Body of pancreas (tissue), 4 donors: ENCODE measurements around the gene SKI. TPM values are rescaled to one million over a fixed set of nuclear protein-coding genes. Genes with fewer than 3 reads are reported as not detected.
A peak's percentile ranks its signal among the peaks of the same experiment; 100 is the strongest.

ENCODE experiments used
- ATAC-seq: fragments of 150-250 bp; one replicate; pipeline ENCODE4 v1.9.1; 2016
- DNase-seq, 4 donors: peaks; one replicate each; pipeline ENCODE4 v3.0.0-alpha.2; 2019
- H3K27ac ChIP-seq, 4 donors: fragments of 200-600 bp; sonication (generic); 1 replicate in 3 of 4; 2 replicates in 1 of 4; pipeline versions ENCODE4 v1.5.1 to v1.6.1; 2016 to 2019; ENCODE audit warnings: mild to moderate bottlenecking in 1 of 4, mixed read lengths in 1 of 4, moderate library complexity in 1 of 4
- H3K27me3 ChIP-seq, 2 donors: fragments of 200-600 bp; sonication (generic); one replicate each; pipeline ENCODE4 v1.6.0; 2016; ENCODE audit warnings: mild to moderate bottlenecking in 1 of 2
- H3K36me3 ChIP-seq, 2 donors: fragments of 200-600 bp; sonication (generic); replicated peaks in 1 of 2; 2 replicates each; pipeline ENCODE4 v1.5.1; 2016; ENCODE audit warnings: low read depth in 2 of 2; ENCODE audit not compliant: insufficient read depth in 1 of 2
- H3K4me1 ChIP-seq: fragments of 200-600 bp; sonication (generic); one replicate; pipeline ENCODE4 v1.6.0; 2016
- H3K4me3 ChIP-seq, 2 donors: fragments of 200-600 bp; sonication (generic); 1 replicate in 1 of 2; 2 replicates in 1 of 2; pipeline ENCODE4 v1.5.1; 2016 to 2019
- H3K9me3 ChIP-seq, 3 donors: fragments of 200-600 bp; sonication (generic); 1 replicate in 2 of 3; 2 replicates in 1 of 3; pipeline ENCODE4 v1.5.1; 2016
- POLR2A ChIP-seq, 3 donors: fragments of 450-650 bp; IDR thresholded peaks; one replicate each; pipeline ENCODE4 v1.6.1; 2016; ENCODE audit warnings: antibody characterized with exemption in 3 of 3, mild to moderate bottlenecking in 2 of 3
- WGBS, 2 donors: methylation state at CpG; one replicate each; pipeline ENCODE4 v1.1.5; 2017; 5-methylcytosine and 5-hydroxymethylcytosine counted together
- intact Hi-C: fragments of 100-400 bp; cut with DNase I; formaldehyde crosslinking; loops from one replicate; pipeline ENCODE4 v1.15.1; 2023
- total RNA-seq, 2 donors: library from RNA; depleted of rRNA; stranded (reverse); fragments of >200 nt; gene quantifications; one replicate each; pipeline ENCODE4 v1.1.0, GENCODE V29; 2016
- TF ChIP-seq, protein P1 (sequence below), 7 experiments: fragments of 450-650 bp in 4 of 7; fragments of 200-600 bp in 3 of 7; sonication (generic) in 3 of 7; IDR thresholded peaks; one replicate each; pipeline ENCODE4 v1.5.1; 2016 to 2019; ENCODE audit warnings: antibody characterized with exemption in 7 of 7

The SKI gene
- total RNA-seq, 2 donors from 2014 or later = 15.8 to 33.0 TPM

- no peak for ATAC-seq
- TF ChIP-seq, protein P1, sequence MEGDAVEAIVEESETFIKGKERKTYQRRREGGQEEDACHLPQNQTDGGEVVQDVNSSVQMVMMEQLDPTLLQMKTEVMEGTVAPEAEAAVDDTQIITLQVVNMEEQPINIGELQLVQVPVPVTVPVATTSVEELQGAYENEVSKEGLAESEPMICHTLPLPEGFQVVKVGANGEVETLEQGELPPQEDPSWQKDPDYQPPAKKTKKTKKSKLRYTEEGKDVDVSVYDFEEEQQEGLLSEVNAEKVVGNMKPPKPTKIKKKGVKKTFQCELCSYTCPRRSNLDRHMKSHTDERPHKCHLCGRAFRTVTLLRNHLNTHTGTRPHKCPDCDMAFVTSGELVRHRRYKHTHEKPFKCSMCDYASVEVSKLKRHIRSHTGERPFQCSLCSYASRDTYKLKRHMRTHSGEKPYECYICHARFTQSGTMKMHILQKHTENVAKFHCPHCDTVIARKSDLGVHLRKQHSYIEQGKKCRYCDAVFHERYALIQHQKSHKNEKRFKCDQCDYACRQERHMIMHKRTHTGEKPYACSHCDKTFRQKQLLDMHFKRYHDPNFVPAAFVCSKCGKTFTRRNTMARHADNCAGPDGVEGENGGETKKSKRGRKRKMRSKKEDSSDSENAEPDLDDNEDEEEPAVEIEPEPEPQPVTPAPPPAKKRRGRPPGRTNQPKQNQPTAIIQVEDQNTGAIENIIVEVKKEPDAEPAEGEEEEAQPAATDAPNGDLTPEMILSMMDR (IDR thresholded peaks at IDR 0.05) = no peak
- TF ChIP-seq POLR2A (IDR thresholded peaks at IDR 0.05) = no peak
- WGBS, 2 donors = 82 to 87% methylated on average over 15 of the region's 15 CpGs
- Histone ChIP-seq H3K4me3 (no peak overlapping the region), H3K27ac (no peak overlapping the region), H3K9me3 (no peaks in the 10 kb centered on the region), H3K4me1 (peaks cover 9% of the 10 kb centered on the region), H3K27me3 (no peaks in the 10 kb centered on the region), H3K36me3 (peaks cover 11 to 24% of the 10 kb centered on the region in 2 donors)
- intact Hi-C loops = no loop called here
- no peak for DNase-seq
Observed at GRCh38 chr1:2307972-2308371, 79.9 kb downstream of the SKI start.

DNA sequence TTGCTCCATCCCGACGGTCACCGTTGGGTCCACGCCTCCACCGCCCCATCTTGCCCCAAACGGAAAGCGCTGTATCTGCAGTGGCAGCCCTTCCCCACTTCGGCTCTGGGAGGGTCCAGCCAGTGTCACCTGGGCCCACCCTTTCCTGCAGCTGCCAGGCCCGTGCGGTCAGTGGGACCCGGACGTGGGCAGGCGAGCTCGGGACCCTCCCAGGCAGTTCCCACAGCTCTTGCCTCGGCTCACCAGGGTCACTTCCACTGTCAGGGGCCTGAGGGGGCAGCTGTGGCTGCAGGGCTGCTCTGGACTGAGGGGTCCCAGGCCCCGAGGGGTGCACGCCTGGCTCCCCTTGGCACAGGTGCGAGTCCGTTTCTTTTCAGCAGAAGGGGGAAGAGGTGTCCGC is 80.7 kb downstream of the SKI start:
- H3K36me3 ChIP-seq = peaks cover 11 to 22% of the 10 kb centered on the region in 2 donors

GRCh38 chr1:2310332-2311183 is 82.4 kb downstream of the SKI start:
- Histone ChIP-seq H3K27me3 (no peaks in the 10 kb centered on the region), H3K4me1 (peaks cover 20% of the 10 kb centered on the region), H3K9me3 (no peaks in the 10 kb centered on the region), H3K36me3 (peaks cover 4 to 17% of the 10 kb centered on the region in 2 donors), H3K27ac (peak overlapping the region in 1 of 4 donors; percentile 62), H3K4me3 (no peak overlapping the region)
- intact Hi-C loops = no loop called here
- TF ChIP-seq, protein P1 (IDR thresholded peaks at IDR 0.05) = no peak
- no peak for TF ChIP-seq POLR2A (IDR thresholded peaks at IDR 0.05)
- 65 to 83% methylated on average over 4 to 21 of the region's 28 CpGs for WGBS, 2 donors
- DNase-seq (no peak), ATAC-seq (no peak)

More for the DNA sequence above, 80.7 kb downstream of the SKI start:
- H3K4me1 ChIP-seq = peaks cover 10% of the 10 kb centered on the region
- intact Hi-C loops = no loop called here
- ATAC-seq (no peak), DNase-seq (no peak)
- no peak for TF ChIP-seq POLR2A (IDR thresholded peaks at IDR 0.05)
- TF ChIP-seq, protein P1 (IDR thresholded peaks at IDR 0.05) = no peak
- no peaks in the 10 kb centered on the region for H3K9me3 ChIP-seq
- H3K4me3 ChIP-seq = no peak overlapping the region
- H3K27ac ChIP-seq = no peak overlapping the region
- 92 to 97% methylated on average over 17 of the region's 20 CpGs for WGBS, 2 donors
- no peaks in the 10 kb centered on the region for H3K27me3 ChIP-seq

DNA sequence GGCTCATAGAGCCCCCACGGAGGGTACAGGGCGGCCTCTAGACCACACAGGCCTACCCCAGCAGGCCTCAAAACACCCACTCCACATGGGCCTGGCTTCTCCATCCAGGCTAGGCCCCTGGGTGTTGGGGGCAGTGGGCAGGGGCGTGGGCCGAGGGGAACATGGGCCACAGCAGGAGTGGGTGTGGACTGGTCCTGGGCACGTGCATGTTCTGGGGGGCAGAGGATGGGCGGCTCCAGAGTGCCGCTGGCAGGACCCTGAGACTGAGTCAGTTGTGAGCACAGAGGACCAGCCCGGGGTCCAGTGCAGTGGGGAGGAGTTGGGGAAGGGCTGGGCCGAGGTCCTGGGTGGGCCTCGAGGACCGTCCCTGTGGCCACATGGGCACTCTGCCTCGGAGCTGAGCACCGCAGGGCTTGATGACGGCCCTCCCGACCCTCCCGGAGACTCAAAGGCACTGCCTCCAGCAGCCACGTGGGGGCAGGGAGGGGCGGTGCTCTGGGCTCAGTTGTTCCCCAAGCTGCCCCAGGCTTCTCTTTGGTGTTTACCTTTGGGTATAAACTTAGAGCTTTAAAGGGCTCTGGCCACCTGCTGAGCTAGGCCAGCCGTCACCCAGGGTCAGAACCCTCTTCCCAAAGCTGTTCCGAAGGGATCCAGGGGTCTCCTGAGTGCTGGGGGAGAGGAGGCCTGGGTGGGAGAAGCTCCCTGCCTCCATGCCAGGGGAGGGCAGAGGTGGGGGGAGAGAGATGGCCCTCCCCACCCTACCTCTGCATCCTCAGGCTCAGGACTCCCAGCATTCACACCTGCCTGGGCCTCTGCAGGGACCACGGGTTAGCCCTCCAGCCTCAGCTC is 83.3 kb downstream of the SKI start:
- Histone ChIP-seq H3K27ac (peak overlapping the region; percentile 17 to 62 (median 26)), H3K27me3 (no peaks in the 10 kb centered on the region), H3K4me3 (no peak overlapping the region), H3K9me3 (no peaks in the 10 kb centered on the region), H3K4me1 (peaks cover 20% of the 10 kb centered on the region), H3K36me3 (peaks cover 4 to 12% of the 10 kb centered on the region in 2 donors)
- intact Hi-C loops = no loop called here
- peak in 3 of 4 donors; percentile 52 to 57 (median 56) for DNase-seq
- WGBS, 2 donors = 48 to 70% methylated on average over 6 to 21 of the region's 21 CpGs
- TF ChIP-seq POLR2A (IDR thresholded peaks at IDR 0.05) = no peak
- TF ChIP-seq, protein P1 (IDR thresholded peaks at IDR 0.05) = peak in 1 of 7 experiments; percentile 11
- no peak for ATAC-seq
